ENCODE data around the gene ASRGL1. TPM values are rescaled to one million over a fixed set of nuclear protein-coding genes. Genes with fewer than 3 reads are reported as not detected.

ASRGL1 gene
- total RNA-seq, 2 experiments from 2014 or later, result 3.7 to 9.0 TPM

DNA sequence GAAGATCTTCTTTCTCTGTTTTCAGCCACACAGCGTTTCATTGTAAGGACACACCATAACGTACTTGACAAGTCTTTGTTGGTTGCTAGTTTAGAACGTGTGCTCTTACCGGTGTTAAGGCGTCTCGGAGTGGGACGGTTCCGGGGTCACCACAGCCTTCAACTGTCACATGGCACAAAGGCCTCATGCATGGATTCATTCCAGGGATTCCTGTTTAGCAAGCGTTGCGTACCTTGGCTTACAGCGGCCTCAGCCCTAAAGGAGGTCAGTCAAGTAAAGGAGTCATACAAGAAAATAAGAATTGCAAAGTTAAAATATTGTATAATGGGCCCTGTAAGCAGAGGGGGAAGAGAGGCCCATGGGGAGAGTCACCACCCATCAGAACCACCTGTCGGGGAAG, 79.3 kb downstream of the ASRGL1 start:
- Mint-ChIP-seq H3K4me3 (no peak overlapping the region), H3K27me3 (no peaks in the 10 kb centered on the region), H3K9me3 (ENCODE audit: low read depth) (no peaks in the 10 kb centered on the region), H3K36me3 (no peaks in the 10 kb centered on the region), H3K27ac (no peak overlapping the region), H3K4me1 (no peaks in the 10 kb centered on the region)
- no peak for ATAC-seq
- no peak for DNase-seq
- CTCF ChIA-PET, result interaction anchor here (4.2 kb wide), 1 partner anchor 22 kb away, joined by 18 read pairs; no protein-coding TSS in a partner anchor

DNA sequence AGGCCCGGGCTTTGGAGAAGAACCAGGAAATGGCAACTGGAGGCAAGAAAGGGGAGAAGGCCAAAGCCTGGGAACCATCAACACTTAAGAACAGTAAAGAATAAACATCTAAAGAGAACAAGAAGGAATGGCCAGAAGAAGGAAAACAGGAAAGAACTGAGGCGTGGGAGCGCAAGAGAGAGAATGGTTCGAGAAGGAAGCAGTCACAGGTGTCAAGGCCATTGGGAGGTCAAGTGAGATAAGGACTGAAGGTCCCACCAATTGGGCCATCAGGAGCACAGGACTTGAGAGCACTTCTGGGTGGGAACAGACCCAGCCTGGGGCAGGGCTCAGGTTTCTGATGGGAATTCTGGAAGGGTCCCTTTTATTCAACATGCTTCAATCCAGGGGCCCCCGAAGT, 80.9 kb downstream of the ASRGL1 start:
- Mint-ChIP-seq H3K9me3 (ENCODE audit: low read depth) (no peaks in the 10 kb centered on the region), H3K4me3 (no peak overlapping the region), H3K36me3 (no peaks in the 10 kb centered on the region), H3K27ac (no peak overlapping the region), H3K27me3 (no peaks in the 10 kb centered on the region), H3K4me1 (no peaks in the 10 kb centered on the region)
- CTCF ChIA-PET, result interaction anchor here (0.9 to 4.2 kb wide), 2 partner anchors 24 to 125 kb away, joined by 3 to 18 read pairs; no protein-coding TSS in a partner anchor
- ATAC-seq (no peak), DNase-seq (no peak)

DNA sequence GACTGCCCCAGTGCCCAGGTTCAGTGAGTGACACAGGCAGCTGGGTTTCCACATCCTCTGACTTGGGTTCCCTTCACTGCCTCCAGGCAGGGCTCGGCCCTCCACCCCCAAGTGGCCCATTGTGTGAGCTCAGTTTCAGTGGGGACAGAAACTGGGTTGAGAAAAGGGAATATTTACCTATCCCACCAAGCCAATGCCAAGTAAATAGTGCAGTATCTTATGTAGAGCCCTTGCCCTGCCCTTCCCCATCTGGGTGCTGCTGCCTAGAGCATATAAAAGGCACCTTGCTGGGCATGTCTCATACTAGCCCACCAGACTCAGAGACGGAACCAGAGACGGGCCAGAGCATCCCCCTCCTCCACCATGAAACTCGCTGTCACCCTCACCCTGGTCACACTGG, 81.5 kb downstream of the ASRGL1 start, which contains the start of gene SCGB1A1:
Gene SCGB1A1 (plus strand): TSS at position 301 of the 400 bp plus-strand sequence. CDS start 63 bp downstream, at position 364.
- H3K9me3 Mint-ChIP-seq (ENCODE audit: low read depth), result no peaks in the 10 kb centered on the region
- H3K27ac Mint-ChIP-seq, result no peak within 1 kb of the TSS
- no peak for DNase-seq
- no peak for ATAC-seq
- CTCF ChIA-PET, result interaction anchor here (0.9 to 4.2 kb wide), 4 partner anchors 15 to 173 kb away, joined by 3 to 18 read pairs (median 3); partner anchors contain the start of gene TUT1
- H3K4me3 Mint-ChIP-seq, result no peak within 1 kb of the TSS
- no peaks in the 10 kb centered on the region for H3K36me3 Mint-ChIP-seq
- peaks cover 6% of the 10 kb centered on the region for H3K27me3 Mint-ChIP-seq
- H3K4me1 Mint-ChIP-seq, result peaks cover 2% of the 10 kb centered on the region

DNA sequence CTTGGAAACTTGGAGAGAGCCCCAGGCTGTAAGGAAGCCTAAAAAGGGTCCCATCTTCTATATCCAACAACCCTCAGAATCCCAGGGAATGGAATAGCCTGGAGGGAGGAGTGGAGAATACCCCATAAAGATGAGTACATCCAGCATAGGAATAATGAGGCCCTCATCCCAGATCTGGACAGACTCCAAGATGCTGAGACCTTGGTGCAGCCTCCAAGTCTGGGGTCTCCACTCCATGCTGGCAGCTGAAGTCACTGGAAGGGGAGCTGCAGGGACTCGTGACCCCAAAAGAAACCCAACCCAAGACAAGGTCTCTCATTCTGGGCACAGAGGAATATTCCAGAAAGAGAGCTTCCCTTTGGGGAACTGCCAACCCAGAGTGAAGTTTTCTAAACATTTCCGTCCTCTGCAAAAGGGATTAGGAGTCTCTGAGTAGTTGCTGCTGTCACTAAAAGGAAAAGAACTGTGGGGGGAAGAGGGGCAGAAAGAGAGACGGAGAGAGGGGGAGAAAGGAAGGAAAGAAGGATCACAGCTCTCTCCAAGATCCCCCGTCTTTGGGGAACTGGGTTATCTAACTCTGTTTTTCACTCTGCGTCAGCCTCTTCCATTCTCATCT, 82.2 kb downstream of the ASRGL1 start:
- Mint-ChIP-seq H3K4me3 (no peak overlapping the region), H3K4me1 (peaks cover 2% of the 10 kb centered on the region), H3K9me3 (ENCODE audit: low read depth) (no peaks in the 10 kb centered on the region), H3K36me3 (no peaks in the 10 kb centered on the region), H3K27me3 (peaks cover 9% of the 10 kb centered on the region), H3K27ac (no peak overlapping the region)
- ATAC-seq (no peak), DNase-seq (no peak)
- CTCF ChIA-PET, result interaction anchor here (0.9 to 4.2 kb wide), 6 partner anchors 15 to 172 kb away, joined by 3 to 18 read pairs (median 3); partner anchors contain the start of gene TUT1

DNA sequence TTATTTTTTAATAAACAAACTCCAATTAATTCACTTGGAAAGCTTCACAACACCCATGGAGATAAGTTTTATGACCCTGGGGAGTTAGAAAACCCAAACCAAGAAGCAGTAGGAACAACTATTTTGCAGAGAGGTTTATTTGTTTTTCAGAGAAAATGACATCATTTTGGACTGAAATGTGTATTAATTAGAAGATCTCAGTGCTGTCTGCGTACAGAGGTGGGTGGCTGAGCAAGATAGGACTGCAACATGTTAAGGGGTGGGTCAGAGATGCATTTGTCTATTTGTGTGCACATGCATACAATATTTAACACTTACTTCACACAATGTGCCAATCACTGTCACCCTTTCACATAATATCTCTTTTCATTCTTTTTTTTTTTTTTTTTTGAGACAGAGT, 82.7 kb downstream of the ASRGL1 start:
- H3K36me3 Mint-ChIP-seq, result no peaks in the 10 kb centered on the region
- H3K27me3 Mint-ChIP-seq, result peaks cover 9% of the 10 kb centered on the region
- CTCF ChIA-PET, result interaction anchor here (1.2 to 4.2 kb wide), 4 partner anchors 26 to 172 kb away, joined by 3 to 18 read pairs (median 4); partner anchors contain the start of gene TUT1
- no peak overlapping the region for H3K27ac Mint-ChIP-seq
- H3K4me3 Mint-ChIP-seq, result no peak overlapping the region
- ATAC-seq (no peak), DNase-seq (no peak)
- no peaks in the 10 kb centered on the region for H3K9me3 Mint-ChIP-seq (ENCODE audit: low read depth)
- peaks cover 7% of the 10 kb centered on the region for H3K4me1 Mint-ChIP-seq

DNA sequence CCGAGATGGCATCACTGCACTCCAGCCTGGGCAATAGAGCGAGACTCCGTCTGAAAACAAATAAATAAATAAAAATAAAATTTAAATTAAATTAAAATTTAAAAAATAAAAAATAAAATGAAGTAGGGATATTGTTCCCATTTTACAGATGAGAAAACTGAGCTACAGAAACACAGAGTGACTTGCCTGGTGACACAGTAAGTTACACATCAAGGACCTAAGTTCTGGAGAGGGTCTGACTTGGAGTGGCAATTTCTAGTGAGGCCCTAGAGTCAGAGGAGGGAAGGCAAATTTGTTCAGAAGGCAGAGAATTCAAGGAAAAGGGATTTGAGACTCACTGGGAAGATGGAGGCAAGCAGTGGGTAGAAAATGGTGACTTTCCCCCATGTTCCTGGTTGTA, 83.6 kb downstream of the ASRGL1 start:
- Mint-ChIP-seq H3K4me3 (no peak overlapping the region), H3K9me3 (ENCODE audit: low read depth) (no peaks in the 10 kb centered on the region), H3K27me3 (peaks cover 9% of the 10 kb centered on the region), H3K27ac (no peak overlapping the region), H3K36me3 (no peaks in the 10 kb centered on the region), H3K4me1 (peaks cover 10% of the 10 kb centered on the region)
- ATAC-seq (no peak), DNase-seq (no peak)
- CTCF ChIA-PET, result interaction anchor here (1.4 to 10.7 kb wide), 4 partner anchors 17 to 140 kb away, joined by 3 to 252 read pairs (median 43); no protein-coding TSS in a partner anchor

DNA sequence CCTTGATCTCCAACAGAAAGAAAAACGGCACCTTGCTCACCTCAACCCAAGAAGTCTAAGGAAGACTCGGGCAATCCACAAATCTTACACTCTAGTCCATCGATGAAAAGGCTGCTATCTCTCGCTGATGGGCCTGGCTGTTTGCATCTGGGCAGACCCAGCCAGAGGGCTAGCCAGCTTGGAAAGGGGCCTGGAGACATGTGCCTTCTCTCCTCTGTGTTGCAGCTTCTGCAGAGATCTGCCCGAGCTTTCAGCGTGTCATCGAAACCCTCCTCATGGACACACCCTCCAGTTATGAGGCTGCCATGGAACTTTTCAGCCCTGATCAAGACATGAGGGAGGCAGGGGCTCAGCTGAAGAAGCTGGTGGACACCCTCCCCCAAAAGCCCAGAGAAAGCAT, 84.7 kb downstream of the ASRGL1 start:
- no peaks in the 10 kb centered on the region for H3K36me3 Mint-ChIP-seq
- H3K27me3 Mint-ChIP-seq, result peaks cover 9% of the 10 kb centered on the region
- no peak overlapping the region for H3K4me3 Mint-ChIP-seq
- H3K4me1 Mint-ChIP-seq, result peaks cover 20% of the 10 kb centered on the region
- H3K9me3 Mint-ChIP-seq (ENCODE audit: low read depth), result no peaks in the 10 kb centered on the region
- no peak overlapping the region for H3K27ac Mint-ChIP-seq
- ATAC-seq (no peak), DNase-seq (no peak)
- CTCF ChIA-PET, result interaction anchor here (0.6 to 10.7 kb wide), 6 partner anchors 18 to 139 kb away, joined by 3 to 252 read pairs (median 10); no protein-coding TSS in a partner anchor

DNA sequence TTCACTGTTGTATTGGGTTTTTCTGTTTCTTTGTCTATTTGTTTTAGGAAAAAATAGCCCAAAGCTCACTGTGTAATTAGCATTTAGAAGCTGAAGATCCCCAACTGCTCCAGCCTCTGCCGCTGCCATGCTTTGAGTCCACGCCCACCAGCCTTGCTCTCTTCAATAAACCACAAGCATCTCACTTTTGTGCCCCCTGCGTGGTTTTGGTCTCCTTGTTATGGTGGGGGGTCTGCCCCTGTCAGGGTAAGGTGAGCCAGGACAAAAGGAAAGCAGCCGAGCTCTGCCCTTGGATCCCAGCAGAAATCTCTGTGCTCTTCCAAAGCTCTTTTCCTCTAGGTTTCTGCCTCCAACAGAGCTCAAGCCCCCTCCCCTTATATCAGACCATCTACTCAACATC, 85.8 kb downstream of the ASRGL1 start:
- no peak overlapping the region for H3K4me3 Mint-ChIP-seq
- H3K36me3 Mint-ChIP-seq, result no peaks in the 10 kb centered on the region
- ATAC-seq, result no peak
- DNase-seq, result no peak
- peaks cover 30% of the 10 kb centered on the region for H3K4me1 Mint-ChIP-seq
- CTCF ChIA-PET, result interaction anchor here (0.7 to 10.7 kb wide), 11 partner anchors 9 to 145 kb away, joined by 3 to 252 read pairs (median 26); no protein-coding TSS in a partner anchor
- H3K9me3 Mint-ChIP-seq (ENCODE audit: low read depth), result no peaks in the 10 kb centered on the region
- no peak overlapping the region for H3K27ac Mint-ChIP-seq
- H3K27me3 Mint-ChIP-seq, result peaks cover 9% of the 10 kb centered on the region

DNA sequence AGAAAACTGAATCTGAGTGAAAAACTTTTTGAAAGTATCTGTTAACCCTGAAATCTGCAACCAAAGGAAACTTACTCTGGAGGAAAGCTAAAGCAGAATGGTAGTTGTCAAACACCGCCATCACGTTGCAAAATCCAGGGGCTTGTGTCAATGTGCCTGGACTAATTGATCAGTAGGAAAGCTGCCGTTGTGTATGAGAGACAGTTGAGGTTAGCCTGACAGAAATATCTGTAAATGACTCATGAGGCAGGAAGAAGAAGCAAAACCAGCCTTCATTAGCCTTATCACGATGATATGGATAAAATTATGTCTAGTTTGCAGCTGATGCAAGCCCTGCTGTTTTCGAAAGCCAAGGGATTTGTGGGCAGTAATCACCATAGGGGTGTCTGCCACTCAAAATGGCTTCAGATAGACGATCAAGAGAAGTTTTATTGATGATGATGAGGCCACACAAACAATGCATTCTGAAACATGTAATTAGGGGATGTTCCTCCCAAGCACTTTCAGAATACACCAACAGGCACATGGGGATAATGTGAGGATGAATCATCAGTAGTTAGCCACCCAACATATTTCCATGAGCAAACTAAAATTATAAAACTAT, 90.5 kb downstream of the ASRGL1 start:
- H3K4me1 Mint-ChIP-seq, result peaks cover 72% of the 10 kb centered on the region
- peak overlapping the region; percentile 94 for H3K27ac Mint-ChIP-seq
- H3K27me3 Mint-ChIP-seq, result peaks cover 9% of the 10 kb centered on the region
- peak overlapping the region; percentile 57 for H3K4me3 Mint-ChIP-seq
- DNase-seq (peak; percentile 62), ATAC-seq (peak; percentile 64)
- no peaks in the 10 kb centered on the region for H3K9me3 Mint-ChIP-seq (ENCODE audit: low read depth)
- no peaks in the 10 kb centered on the region for H3K36me3 Mint-ChIP-seq
- CTCF ChIA-PET, result interaction anchor here (0.9 to 10.7 kb wide), 9 partner anchors 10 to 158 kb away, joined by 3 to 252 read pairs (median 6); partner anchors contain the start of gene EEF1G

DNA sequence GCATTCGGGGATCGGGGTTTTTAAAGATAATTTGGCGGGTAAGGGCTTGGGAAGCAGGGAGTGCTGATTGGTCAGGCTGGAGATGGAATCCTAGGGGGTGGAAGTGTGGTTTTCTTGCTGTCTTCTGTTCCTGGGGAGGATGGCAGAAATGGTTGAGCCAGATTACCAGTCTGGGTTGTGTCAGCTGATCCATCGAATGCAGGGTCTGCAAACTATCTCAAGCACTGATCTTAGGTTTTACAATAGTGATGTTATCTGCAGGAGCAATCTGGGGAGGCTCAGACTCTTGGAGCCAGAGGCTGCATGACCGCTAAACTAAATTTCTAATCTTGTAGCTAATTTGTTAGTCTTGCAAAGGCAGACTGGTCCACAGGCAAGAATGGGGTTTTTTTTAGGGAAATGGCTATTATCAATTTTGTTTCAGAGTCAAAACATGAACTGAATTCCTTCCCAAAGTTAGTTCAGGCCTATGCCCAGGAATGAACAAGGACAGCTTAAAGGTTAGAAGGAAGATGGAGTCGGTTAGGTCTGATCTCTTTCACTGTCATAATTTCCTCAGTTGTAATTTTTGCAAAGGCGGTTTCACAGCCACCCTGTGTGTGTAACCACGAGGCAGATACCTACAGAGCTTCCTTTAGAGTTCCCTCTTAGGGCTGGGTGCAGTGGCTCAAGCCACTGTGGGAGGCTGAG, 91.8 kb downstream of the ASRGL1 start:
- Mint-ChIP-seq H3K27me3 (peaks cover 2% of the 10 kb centered on the region), H3K4me1 (peaks cover 76% of the 10 kb centered on the region), H3K27ac (peak overlapping the region; percentile 94), H3K4me3 (no peak overlapping the region), H3K9me3 (ENCODE audit: low read depth) (no peaks in the 10 kb centered on the region), H3K36me3 (no peaks in the 10 kb centered on the region)
- ATAC-seq (no peak), DNase-seq (no peak)
- CTCF ChIA-PET, result interaction anchor here (1.6 to 10.7 kb wide), 4 partner anchors 9 to 130 kb away, joined by 6 to 252 read pairs (median 106); no protein-coding TSS in a partner anchor

DNA sequence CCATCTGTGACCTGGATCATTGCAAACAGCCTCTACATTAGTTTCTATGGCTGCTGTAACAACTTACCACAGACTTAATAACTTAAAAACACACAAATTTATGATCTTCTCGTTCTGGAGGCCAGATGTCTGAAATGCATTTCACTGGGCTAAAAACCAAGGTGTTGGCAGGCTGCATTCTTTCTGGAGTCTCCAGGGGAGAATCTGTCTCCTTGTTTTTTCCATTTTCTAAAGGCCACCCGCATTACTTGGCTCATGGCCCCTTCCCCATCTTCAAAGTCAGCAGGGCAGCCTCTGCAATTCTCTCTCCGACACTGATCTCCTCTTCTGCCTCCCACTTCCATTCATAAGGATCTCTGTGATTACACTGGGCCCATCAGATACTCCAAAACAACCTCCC, 93.2 kb downstream of the ASRGL1 start:
- Mint-ChIP-seq H3K9me3 (ENCODE audit: low read depth) (no peaks in the 10 kb centered on the region), H3K4me1 (peaks cover 79% of the 10 kb centered on the region), H3K27me3 (no peaks in the 10 kb centered on the region), H3K4me3 (no peak overlapping the region), H3K27ac (peak overlapping the region; percentile 10), H3K36me3 (no peaks in the 10 kb centered on the region)
- ATAC-seq (no peak), DNase-seq (no peak)
- CTCF ChIA-PET, result interaction anchor here (7.2 to 10.7 kb wide), 2 partner anchors 112 to 129 kb away, joined by 207 to 252 read pairs; no protein-coding TSS in a partner anchor

DNA sequence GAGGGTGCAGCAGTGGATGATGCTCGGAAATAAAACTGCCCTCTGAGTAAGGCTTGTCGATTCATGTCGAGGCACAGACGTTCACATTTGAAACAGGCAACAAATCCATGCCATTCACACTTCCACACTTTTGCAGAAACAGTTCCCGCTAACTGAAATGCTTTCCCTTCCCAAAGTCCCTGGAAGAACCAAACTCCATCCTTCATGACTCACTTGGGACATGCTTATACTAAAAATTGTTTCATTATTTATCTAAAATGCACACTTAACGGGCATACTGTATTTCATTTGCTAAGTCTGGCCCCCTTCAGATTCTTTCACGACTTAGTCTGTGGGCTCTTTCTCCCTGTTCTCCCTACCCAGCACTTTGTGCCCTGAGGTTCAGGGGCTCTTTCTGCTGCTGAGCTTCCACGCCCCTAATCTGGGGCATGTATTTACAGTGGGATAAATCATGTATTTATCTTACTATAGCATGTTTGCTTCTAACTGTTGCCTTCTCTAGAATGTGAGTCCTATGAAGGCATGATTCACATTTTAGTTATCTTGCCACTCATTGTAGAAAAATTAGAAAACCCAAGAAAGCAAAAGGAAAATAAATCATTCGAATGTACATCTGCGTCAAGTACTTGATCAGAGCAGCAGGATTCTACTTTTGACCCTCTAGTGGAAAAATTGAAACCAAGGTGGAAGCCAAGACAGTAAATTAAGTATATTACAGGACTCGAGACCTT, 94.1 kb downstream of the ASRGL1 start:
- DNase-seq, result no peak
- Mint-ChIP-seq H3K4me3 (no peak overlapping the region), H3K4me1 (peaks cover 80% of the 10 kb centered on the region), H3K27me3 (no peaks in the 10 kb centered on the region), H3K9me3 (ENCODE audit: low read depth) (no peaks in the 10 kb centered on the region), H3K27ac (no peak overlapping the region), H3K36me3 (no peaks in the 10 kb centered on the region)
- ATAC-seq, result no peak
- CTCF ChIA-PET, result interaction anchor here (10.7 kb wide), 1 partner anchor 111 kb away, joined by 252 read pairs; no protein-coding TSS in a partner anchor
